Activated T-cell treated with anti-CD3 and anti-CD28 coated beads, Interleukin-2, amount 50 U/mL, for 1 hour (primary cell): ENCODE results near the gene BCL7C.
"Not testable (repeated sequence)": the region's sequence is repeated elsewhere in the genome, so short reads cannot be mapped to it uniquely, and the experiment has no call there.

ENCODE experiments used
- DNase-seq: peaks from one replicate; pipeline ENCODE4 v3.0.0-alpha.2; 2020

The BCL7C gene

DNA sequence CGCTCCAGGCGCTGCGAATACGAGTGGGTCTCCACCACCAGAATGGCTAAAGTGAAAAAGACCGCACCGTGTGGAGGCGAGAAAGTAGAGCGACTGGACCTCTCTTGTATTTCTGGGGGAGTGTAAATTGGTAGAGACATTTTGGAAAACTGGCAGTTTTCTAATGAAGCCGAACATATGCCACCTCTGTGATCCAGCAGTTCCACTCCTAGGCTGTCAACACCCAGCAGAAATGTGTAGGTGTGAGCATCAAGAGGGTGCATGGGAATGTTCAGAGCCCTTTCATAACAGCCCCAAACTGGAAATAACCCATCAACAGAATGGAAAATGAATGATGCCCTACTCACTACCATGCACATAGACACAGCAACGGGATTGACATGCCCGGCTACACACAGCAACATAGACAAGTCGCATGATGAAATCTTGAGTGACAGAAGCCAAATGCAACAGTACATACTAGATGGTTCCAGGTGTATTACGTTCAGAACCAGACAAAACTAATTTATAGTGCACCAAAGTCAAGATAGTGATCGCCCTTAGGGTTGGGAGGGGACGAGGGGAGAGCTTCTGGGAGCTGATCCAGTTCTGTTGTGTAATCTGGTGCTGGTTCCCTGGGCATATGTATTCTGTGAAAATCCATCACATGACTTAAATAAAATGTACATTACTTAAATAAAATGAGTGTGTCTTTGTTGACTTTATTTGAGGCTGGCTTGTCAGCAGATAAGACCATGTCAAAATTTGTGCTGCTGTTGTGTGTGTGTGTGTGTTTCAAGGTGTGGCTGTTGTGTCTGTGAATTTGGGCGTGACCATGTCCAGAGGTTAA lies 877 bp upstream of the BCL7C start:
- no peak for DNase-seq

DNA sequence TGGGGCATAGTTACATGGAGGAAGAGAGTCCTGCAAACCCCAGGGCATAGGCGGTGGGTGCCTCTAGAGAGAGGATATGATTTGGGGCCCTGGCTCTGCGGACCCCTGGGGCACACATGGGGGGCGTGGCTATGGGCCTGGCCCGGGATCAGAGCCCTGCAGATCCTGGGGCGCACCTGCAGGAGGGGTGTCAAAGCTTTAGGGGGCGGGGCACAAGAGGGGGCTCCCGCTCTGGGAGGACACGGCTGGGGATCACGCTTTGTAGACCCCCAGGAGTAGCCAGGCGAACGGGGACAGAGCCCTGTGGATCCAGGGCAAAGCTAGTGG lies 497 bp downstream of the BCL7C start:
- DNase-seq = peak; percentile 32

DNA sequence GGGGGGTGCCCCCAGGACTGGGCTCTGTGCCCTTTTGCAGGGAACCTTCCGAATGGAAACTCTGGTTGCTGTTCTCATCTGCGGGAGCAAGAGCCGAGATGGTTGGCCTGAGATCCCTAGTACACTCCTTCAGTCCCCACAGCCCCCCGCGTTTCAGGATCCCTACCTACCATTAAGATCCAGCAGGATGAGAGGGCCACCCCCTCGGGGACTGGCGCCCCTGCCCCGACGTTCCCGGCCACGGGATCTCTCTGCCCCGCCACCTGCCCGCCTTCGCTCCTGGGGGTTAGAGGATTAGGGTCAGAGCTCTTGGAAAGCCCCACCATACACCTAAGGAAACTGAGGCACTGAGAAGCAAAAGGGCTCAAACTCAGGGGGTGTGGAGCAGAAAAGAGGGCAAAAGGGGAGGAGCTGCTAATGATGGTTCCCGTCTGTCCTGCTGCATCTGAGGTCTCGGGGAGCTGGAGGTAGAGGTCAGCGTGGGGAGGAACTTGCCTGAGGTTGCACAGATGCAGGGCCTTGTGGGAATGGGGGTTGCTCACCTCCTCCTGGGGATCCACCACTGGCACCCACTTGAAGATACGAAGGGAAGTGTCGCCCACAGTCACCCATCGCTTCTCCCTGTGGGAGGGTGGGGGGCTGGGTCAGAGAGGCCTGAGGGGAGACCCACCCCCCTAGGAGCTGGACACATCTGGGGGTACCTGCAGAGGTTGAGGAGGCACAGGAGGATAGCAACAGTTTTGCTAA lies 1.0 kb downstream of the BCL7C start:
- DNase-seq = no peak

- DNase-seq = not testable (repeated sequence)
These were observed 2.6 kb downstream of the BCL7C start for GRCh38 chr16:30891043-30891823.

- DNase-seq = no peak
These were observed 4.2 kb downstream of the BCL7C start for GRCh38 chr16:30889721-30890120.

DNA sequence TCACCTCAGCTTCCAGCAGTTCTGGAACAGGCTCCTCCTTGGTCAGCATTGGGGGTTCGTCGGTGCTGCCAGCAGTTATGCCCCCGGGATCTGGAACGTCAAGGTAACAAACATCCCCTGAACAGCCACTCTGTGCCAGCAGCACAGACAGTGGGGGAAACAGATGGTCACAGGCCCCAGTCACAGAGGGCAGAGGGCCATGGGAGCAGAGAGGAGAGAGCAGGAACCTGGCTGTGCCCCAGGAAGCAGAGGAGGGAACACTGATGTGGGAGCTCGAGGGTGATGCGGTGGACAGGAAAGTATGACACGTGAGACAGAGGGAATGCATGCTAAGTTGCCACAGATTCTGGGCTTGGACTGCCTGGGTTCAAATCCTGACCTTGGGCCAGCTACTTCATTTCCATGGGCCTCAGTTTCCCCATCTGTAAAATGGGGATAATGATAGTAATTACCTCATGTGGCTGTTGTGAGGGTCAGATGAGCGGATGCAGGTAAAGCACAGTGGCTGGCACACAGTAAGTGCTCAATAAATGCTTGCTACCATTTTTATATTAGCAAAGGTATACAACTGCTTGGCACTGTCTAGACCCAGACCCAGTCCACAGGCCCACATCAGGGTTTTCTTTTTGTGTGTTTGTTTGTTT lies 4.9 kb downstream of the BCL7C start:
- no peak for DNase-seq

DNA sequence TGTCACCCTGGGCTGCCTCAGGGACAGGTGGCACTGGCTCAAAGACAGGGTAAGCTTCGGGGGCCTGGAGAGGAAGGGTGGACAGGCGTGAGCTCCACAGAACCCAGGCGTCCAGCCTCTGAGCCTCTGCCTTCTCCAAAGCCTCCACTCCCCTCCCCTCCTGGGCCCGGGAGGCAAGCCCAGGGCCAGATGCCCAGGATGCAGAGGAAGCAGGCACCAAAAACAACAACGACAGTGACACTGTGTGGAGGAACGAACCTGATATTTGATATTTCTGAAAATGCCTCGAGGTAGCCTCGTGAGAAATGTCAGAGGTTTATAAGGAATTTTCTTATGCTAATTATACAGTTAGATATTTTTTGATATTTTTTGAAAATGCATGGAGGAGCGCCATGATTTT lies 6.0 kb downstream of the BCL7C start:
- no peak for DNase-seq

- no peak for DNase-seq
These were observed 7.7 kb downstream of the BCL7C start for GRCh38 chr16:30886145-30886544.

GRCh38 chr16:30885196-30885595 lies 8.7 kb downstream of the BCL7C start:
- DNase-seq = no peak

GRCh38 chr16:30884760-30885159 lies 9.1 kb downstream of the BCL7C start:
- no peak for DNase-seq

GRCh38 chr16:30882429-30883310 lies 11.2 kb downstream of the BCL7C start:
- no peak for DNase-seq

- no peak for DNase-seq
These were observed 17.0 kb downstream of the BCL7C start for GRCh38 chr16:30876867-30877266.

GRCh38 chr16:30875871-30876801 lies 17.7 kb downstream of the BCL7C start:
- peak; percentile 42 for DNase-seq

DNA sequence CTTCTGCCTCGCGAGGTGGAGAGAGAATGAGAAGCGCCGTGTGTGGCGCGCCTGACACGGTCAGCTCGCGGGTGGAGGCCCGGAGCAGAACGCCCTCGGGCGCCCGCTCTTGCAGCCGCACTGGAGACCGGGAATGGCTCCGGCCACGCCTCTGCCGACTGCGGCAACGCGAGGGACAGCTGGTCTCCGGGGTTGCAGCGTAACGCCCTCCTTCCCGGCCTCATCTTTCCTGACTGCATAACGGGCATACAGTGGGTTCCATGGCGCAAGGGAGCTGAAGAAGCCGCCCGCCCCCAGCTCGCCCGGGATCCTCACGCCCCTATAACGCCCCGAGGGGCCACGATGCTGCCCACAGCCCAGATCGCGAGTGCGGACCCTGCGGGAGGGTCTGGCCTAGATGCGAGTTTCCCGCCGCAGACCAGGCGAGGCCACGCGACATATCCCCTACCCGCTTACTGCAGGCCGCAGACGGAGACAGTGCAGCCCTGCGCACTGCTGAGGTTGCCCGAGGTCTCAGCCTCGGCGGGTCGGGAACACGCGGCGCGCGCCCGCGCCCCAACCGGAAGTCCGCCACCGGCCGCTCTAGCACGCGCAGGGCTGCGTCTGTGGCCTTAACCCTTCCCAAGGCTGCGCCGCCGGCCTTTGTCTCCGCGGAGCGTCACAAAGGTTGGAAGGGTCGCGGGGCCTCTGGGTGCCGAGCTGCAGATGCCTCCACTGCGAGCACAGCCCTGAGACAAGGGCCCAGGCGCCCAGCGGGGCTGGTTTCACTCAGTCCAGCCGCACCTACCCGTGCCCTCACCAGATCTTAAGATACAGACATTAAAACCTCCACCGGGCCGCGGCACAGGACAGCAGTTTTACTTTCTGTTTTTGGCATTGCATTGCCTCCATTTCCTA lies 18.8 kb downstream of the BCL7C start:
- DNase-seq = peak; percentile 94

DNA sequence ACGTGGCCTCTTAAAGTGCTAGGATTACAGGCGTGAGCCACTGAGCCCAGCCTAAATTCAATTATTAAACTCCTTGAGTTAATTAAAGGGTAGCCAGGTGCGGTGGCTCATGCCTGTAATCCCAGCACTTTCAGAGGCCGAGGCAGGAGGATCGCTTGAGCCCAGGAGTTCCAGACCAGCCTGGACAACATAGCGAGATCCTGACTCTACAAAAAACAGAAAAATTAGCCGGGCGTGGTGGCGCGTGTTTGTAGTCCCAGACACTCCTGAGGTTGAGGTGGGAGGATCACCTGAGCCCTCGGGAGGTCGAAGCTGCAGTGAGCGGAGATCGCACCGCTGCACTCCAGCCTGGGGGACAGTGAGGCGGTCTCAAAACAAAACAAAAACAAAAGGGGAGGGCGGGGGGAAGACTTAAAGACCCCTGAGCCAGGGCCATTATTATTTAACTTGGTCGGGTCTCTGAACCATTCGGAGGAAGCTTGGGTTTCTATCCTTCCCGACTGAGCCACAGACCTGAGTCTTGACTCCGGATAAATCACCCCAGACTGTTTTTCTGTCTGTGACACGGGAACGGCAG lies 19.5 kb downstream of the BCL7C start:
- DNase-seq = no peak

- DNase-seq = no peak
These were observed 23.0 kb downstream of the BCL7C start for GRCh38 chr16:30870904-30871303.

- DNase-seq = no peak
These were observed 26.1 kb downstream of the BCL7C start for GRCh38 chr16:30867747-30868146.

DNA sequence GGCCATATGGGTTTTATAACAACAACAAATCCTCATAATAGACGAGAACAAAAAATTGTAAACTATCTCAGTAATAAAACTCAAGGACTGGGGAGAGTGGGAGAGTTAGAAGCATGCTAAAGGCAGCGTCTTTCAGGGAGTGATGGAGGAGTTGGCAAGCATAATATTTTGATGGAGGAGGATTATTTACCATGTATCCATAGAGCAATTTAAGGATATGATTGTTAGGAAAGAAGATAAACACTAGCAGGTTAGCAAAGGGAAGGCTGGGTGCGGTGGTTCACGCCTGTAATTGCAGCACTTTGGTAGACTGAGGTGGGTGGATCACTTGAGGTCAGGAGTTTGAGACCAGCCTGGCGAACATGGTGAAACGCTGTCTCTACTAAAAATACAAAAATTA lies 27.8 kb downstream of the BCL7C start:
- DNase-seq = no peak

DNA sequence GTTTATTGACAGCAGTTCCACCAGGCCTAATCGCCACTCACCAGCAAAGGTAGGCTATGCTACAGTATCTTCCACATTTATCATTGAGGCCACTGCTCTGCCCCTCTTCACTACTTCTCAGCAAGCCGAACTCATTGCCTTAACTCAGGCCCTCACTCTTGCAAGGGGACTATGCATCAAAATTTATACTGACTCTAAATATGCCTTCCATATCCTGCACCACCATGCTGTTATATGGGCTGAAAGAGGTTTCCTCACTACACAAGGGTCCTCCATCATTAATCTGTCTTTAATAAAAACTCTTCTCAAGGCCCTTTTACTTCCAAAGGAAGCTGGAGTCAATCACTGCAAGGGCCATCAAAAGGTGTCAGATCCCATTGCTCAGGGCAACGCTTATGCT lies 30.7 kb downstream of the BCL7C start:
- not testable (repeated sequence) for DNase-seq
